Measurements from ENCODE around the gene PCDHGA3. TPM values are rescaled to one million over a fixed set of nuclear protein-coding genes. Genes with fewer than 3 reads are reported as not detected.
A peak's percentile ranks its signal among the peaks of the same experiment; 100 is the strongest.

The PCDHGA3 gene
- total RNA-seq, 1 donor from 2014 or later = 1.8 TPM

DNA sequence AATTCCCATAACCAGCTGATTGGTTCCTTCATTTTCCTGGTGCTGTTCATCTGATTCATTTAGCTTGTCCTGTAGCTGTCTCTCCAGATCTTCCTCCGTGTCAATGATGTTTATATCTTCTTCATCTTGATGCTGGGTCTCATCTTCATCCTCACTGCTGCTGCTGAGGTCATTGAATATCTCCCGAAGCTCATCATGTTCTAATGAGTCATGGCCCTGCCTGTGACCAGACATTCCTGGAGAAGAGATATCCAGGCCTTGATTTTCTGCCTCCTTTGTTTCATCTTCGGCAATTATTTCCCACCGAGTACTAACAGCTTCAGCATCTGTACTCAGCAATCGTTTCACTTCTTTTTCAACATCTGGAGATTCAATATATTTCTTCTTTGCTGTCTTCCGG, 24.4 kb upstream of the PCDHGA3 start:
- ATAC-seq (no peak), DNase-seq (no peak)
- H3K4me1 ChIP-seq = no peaks in the 10 kb centered on the region
- H3K36me3 ChIP-seq = no peaks in the 10 kb centered on the region
- intact Hi-C loops (cut with DNase I) = no loop called here
- H3K9me3 ChIP-seq = peaks cover 78% of the 10 kb centered on the region
- H3K4me3 ChIP-seq = peak overlapping the region; percentile 82
- H3K27me3 ChIP-seq (ENCODE audit: low read depth) = no peaks in the 10 kb centered on the region
- TF ChIP-seq, protein P1, sequence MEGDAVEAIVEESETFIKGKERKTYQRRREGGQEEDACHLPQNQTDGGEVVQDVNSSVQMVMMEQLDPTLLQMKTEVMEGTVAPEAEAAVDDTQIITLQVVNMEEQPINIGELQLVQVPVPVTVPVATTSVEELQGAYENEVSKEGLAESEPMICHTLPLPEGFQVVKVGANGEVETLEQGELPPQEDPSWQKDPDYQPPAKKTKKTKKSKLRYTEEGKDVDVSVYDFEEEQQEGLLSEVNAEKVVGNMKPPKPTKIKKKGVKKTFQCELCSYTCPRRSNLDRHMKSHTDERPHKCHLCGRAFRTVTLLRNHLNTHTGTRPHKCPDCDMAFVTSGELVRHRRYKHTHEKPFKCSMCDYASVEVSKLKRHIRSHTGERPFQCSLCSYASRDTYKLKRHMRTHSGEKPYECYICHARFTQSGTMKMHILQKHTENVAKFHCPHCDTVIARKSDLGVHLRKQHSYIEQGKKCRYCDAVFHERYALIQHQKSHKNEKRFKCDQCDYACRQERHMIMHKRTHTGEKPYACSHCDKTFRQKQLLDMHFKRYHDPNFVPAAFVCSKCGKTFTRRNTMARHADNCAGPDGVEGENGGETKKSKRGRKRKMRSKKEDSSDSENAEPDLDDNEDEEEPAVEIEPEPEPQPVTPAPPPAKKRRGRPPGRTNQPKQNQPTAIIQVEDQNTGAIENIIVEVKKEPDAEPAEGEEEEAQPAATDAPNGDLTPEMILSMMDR (IDR thresholded peaks at IDR 0.05) = no peak
- H3K27ac ChIP-seq = no peak overlapping the region

DNA sequence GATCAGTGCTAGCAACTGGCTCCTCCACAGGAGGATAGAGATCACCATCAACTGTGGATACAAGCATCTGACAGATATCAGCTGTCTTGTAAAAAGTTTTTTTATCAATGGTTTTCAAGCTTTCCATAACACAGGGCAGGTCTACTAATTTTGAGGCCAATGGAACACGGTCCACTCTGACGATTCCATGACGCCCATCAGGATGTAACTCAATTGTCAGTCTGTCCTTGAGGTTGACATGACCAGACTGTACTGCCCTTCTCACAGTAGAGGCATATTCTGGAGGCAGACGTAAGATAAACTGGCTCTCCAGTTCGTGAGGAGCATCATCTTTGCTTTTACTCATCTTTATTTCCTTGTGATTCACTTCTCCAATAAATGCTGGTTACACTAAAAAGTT, 23.9 kb upstream of the PCDHGA3 start:
- Histone ChIP-seq H3K9me3 (peaks cover 73% of the 10 kb centered on the region), H3K4me1 (no peaks in the 10 kb centered on the region), H3K27ac (no peak overlapping the region), H3K36me3 (no peaks in the 10 kb centered on the region), H3K27me3 (ENCODE audit: low read depth) (no peaks in the 10 kb centered on the region), H3K4me3 (peak overlapping the region; percentile 82)
- intact Hi-C loops (cut with DNase I) = no loop called here
- TF ChIP-seq, protein P1 (IDR thresholded peaks at IDR 0.05) = no peak
- DNase-seq (no peak), ATAC-seq (no peak)

DNA sequence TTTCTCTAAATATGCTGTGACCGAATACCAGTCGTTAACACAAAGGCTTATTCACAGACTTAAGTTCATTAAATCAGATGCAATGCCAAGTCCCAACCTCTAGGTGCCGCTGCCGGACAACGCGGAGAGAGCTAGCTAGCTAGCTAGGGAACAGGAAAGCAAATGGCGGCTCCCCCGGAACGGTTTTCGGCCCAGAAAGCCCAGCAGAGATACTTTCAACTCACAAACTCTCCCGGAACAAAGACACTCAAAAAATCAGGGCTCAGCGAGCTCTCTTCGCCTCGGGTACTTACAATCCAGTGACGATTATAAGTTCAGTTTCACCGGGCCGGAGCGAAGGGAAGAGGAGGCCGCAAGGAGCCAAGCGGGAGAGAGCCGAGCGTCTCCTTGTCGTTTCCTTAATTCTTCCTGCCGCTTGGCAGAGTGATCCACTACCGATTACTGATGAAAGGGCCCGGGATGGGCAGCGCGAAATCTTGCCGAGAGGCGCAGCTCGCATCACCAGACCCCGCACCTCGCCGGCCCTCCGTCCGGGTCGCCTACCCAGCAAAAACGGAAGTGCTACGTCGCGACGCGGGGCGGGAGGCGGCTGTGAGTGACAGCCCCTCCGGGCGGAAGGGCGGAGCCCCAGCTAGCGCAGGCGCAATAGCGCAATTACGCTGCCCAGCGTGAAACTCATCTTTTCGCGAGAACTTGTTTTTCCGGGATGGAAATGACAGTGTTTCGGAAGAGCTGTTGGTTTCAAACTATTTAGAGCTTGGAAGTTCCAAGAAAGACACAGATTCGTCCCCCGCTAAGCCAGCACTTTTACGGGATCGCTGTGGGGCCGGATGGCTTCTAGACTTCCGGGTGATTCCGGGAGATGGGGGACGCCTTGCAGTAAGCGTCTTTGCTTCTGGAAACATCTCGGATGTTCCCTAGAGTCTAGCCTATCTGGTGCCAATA, 23.1 kb upstream of the PCDHGA3 start, which contains the start of gene TAF7:
TSS of gene TAF7 (minus strand) at position 560 of the 945 bp plus-strand sequence. CDS start 740 bp downstream, outside the sequence.
- peak; percentile 99 to 100 for ATAC-seq

DNA sequence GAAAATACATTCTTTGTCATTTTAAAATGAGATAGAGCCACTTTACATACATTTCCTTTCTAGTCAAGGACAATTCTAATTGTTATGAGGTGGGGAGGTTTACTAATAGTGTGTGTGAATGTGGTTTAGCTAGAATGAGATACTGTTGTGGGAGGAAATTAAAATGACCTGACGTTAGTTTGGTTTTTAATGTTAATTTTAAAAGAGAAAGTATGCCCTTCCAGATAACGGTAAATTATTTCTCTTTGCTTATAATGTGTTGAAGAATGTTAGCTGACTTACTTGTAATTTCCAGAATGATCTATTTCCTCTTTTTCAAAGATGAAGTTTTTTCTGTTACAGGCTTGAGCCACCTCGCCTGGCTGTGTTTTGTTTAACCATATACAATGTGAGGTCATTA, 21.4 kb upstream of the PCDHGA3 start:
- Histone ChIP-seq H3K4me1 (no peaks in the 10 kb centered on the region), H3K4me3 (no peak overlapping the region), H3K36me3 (no peaks in the 10 kb centered on the region), H3K27me3 (ENCODE audit: low read depth) (peaks cover 5% of the 10 kb centered on the region), H3K9me3 (peaks cover 52% of the 10 kb centered on the region), H3K27ac (no peak overlapping the region)
- intact Hi-C loops (cut with DNase I) = no loop called here
- ATAC-seq (no peak), DNase-seq (no peak)
- TF ChIP-seq, protein P1 (IDR thresholded peaks at IDR 0.05) = no peak

More for the DNA sequence above, 23.1 kb upstream of the PCDHGA3 start, which contains the start of gene TAF7:
- no peaks in the 10 kb centered on the region for H3K4me1 ChIP-seq
- H3K4me3 ChIP-seq = peak within 1 kb of the TSS; percentile 82
- H3K27ac ChIP-seq = peak within 1 kb of the TSS; percentile 98
- no peaks in the 10 kb centered on the region for H3K36me3 ChIP-seq
- DNase-seq = peak; percentile 94
- intact Hi-C loops (cut with DNase I) = no loop called here
- TF ChIP-seq, protein P1 (IDR thresholded peaks at IDR 0.05) = peak; percentile 83
- no peaks in the 10 kb centered on the region for H3K27me3 ChIP-seq (ENCODE audit: low read depth)
- peaks cover 69% of the 10 kb centered on the region for H3K9me3 ChIP-seq

DNA sequence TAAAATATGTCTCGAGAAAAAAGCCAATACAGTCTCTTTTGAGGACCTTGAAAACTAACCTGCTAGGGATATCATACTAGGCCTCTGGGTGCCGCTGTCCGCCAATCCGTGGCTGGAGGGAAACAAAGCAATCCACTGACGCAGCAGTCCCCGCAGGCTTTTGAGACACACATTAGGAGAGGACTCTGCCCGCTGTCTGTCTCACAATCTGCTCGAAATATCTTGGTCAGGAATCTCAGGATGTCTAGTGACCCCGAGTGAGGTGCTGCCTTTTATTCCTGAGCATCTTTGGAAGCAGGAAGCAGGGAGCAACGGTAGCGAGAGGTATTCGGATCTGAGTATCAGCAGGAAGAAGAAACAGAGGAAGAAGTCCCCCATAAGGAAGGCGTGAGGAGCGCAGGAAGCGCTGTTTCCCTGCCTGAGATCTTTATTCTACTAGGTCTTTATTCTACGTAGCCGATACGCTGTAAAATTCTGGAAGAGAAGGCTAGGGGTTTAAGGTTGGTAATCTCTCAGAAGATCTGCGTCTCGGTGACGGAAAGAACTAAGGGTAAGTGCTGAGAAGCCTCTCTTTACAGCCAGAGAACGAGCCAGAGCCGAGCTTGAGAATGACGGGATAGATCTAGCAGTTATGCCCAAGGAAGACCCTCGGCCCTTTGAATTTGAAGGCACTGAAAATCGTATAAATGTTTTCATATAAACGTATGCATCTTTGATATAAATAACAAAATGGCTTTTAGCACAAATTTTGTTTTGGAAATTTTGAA, 17.4 kb upstream of the PCDHGA3 start:
- TF ChIP-seq, protein P1 (IDR thresholded peaks at IDR 0.05) = peak; percentile 44
- no peaks in the 10 kb centered on the region for H3K36me3 ChIP-seq
- peak; percentile 62 for DNase-seq
- H3K4me3 ChIP-seq = peak overlapping the region; percentile 41
- H3K9me3 ChIP-seq = peaks cover 38% of the 10 kb centered on the region
- intact Hi-C loops (cut with DNase I) = no loop called here
- peak; percentile 70 to 91 for ATAC-seq
- H3K27ac ChIP-seq = peak overlapping the region; percentile 46
- peaks cover 8% of the 10 kb centered on the region for H3K27me3 ChIP-seq (ENCODE audit: low read depth)
- no peaks in the 10 kb centered on the region for H3K4me1 ChIP-seq

All from lower lobe of right lung (tissue), 2 donors.